CMK (cell line): Measurements from ENCODE around the gene CHRNA3.
"Not testable (repeated sequence)": the region's sequence is repeated elsewhere in the genome, so short reads cannot be mapped to it uniquely, and the experiment has no call there.

Experiments used
- DNase-seq: peaks from one replicate; pipeline ENCODE4 v3.0.0-alpha.2; 2010; ENCODE audit warnings: low read depth

The CHRNA3 gene

GRCh38 chr15:78560201-78560600 is 60.6 kb downstream of the CHRNA3 start:
- DNase-seq: not testable (repeated sequence)

GRCh38 chr15:78552597-78552996 is 68.2 kb downstream of the CHRNA3 start:
- DNase-seq: no peak

- no peak for DNase-seq
These were observed 68.9 kb downstream of the CHRNA3 start for GRCh38 chr15:78551902-78552301.

- DNase-seq: no peak
These were observed 70.0 kb downstream of the CHRNA3 start for GRCh38 chr15:78550815-78551214.

- DNase-seq: no peak
These were observed 70.6 kb downstream of the CHRNA3 start for GRCh38 chr15:78550194-78550593.
